ENCODE data around the gene BPIFB3.
"Not testable (repeated sequence)": the region's sequence is repeated elsewhere in the genome, so short reads cannot be mapped to it uniquely, and the experiment has no call there.

- TF ChIP-seq POLR2A, CTCF (IDR thresholded peaks at IDR 0.05): not testable (repeated sequence)
These were observed 52.4 kb downstream of the BPIFB3 start for GRCh38 chr20:33106058-33106620.

Data from vagina (tissue), 2 donors.